Prostate gland (tissue), 2 donors: ENCODE results near the gene TRIM59. TPM values are rescaled to one million over a fixed set of nuclear protein-coding genes. Genes with fewer than 3 reads are reported as not detected.

Source experiments
- DNase-seq: peaks from one replicate; pipeline ENCODE4 v3.0.0-alpha.2; 2019; ENCODE audit warnings: low spot score
- H3K27ac ChIP-seq, 2 donors: fragments of 200-600 bp; sonication (generic); 2 replicates each; pipeline ENCODE4 v1.5.1; 2017 to 2019
- H3K27me3 ChIP-seq: fragments of 200-600 bp; sonication (generic); replicated peaks from 2 replicates; pipeline ENCODE4 v1.5.1; 2019; ENCODE audit not compliant: insufficient read depth
- H3K36me3 ChIP-seq, 2 donors: fragments of 200-600 bp; sonication (generic); 1 replicate in 1 of 2; 2 replicates in 1 of 2; pipeline versions ENCODE4 v1.5.1 to v1.8.1; 2017 to 2019
- H3K4me1 ChIP-seq: fragments of 200-600 bp; sonication (generic); replicated peaks from 2 replicates; pipeline ENCODE4 v1.5.1; 2019
- H3K4me3 ChIP-seq, 2 donors: fragments of 200-600 bp; sonication (generic); 2 replicates each; pipeline ENCODE4 v1.5.1; 2017 to 2019
- H3K9me3 ChIP-seq: fragments of 200-600 bp; sonication (generic); 2 replicates; pipeline ENCODE4 v1.5.1; 2017
- CTCF ChIP-seq, 4 experiments: fragments of 200-600 bp in 2 of 4; fragments of 450-650 bp in 2 of 4; sonication (generic) in 2 of 4; IDR thresholded peaks; 1 replicate in 3 of 4; 2 replicates in 1 of 4; pipeline ENCODE4 v1.5.1; 2016 to 2019; ENCODE audit warnings: antibody characterized with exemption in 4 of 4, mild to moderate bottlenecking in 2 of 4, moderate library complexity in 2 of 4
- POLR2A ChIP-seq: fragments of 450-650 bp; IDR thresholded peaks from one replicate; pipeline ENCODE4 v1.6.1; 2016; ENCODE audit warnings: antibody characterized with exemption, mild to moderate bottlenecking
- POLR2AphosphoS5 ChIP-seq: sonication (generic); formaldehyde crosslinking; IDR thresholded peaks from one replicate; pipeline ENCODE4 v1.6.1; 2017; ENCODE audit warnings: antibody characterized with exemption
- WGBS: methylation state at CpG from one replicate; pipeline ENCODE4 v1.1.5; 2018; 5-methylcytosine and 5-hydroxymethylcytosine counted together
- intact Hi-C: fragments of 100-400 bp; cut with DNase I; formaldehyde crosslinking; loops from one replicate; pipeline ENCODE4 v1.14.2; 2022
- total RNA-seq, 2 donors: library from RNA; depleted of rRNA; stranded (reverse); fragments of >200 nt; gene quantifications; one replicate each; pipeline ENCODE4 v1.1.0, GENCODE V29; 2016

TRIM59 gene
- total RNA-seq, 2 donors from 2014 or later, result 3.2 to 11.4 TPM

GRCh38 chr3:160446522-160447056, 3.0 kb downstream of the TRIM59 start:
- 93% methylated on average over 13 of the region's 13 CpGs for WGBS
- intact Hi-C loops, result no loop called here
- no peak for DNase-seq
- Histone ChIP-seq H3K27me3 (no peaks in the 10 kb centered on the region), H3K4me3 (no peak overlapping the region), H3K36me3 (no peaks in the 10 kb centered on the region), H3K4me1 (no peaks in the 10 kb centered on the region), H3K27ac (no peak overlapping the region), H3K9me3 (no peaks in the 10 kb centered on the region)
- TF ChIP-seq POLR2A, result no peak
- no peak for TF ChIP-seq POLR2AphosphoS5
- TF ChIP-seq CTCF (IDR thresholded peaks at IDR 0.05), result no peak

GRCh38 chr3:160445854-160446253, 3.7 kb downstream of the TRIM59 start:
- H3K27me3 ChIP-seq, result no peaks in the 10 kb centered on the region
- TF ChIP-seq CTCF (IDR thresholded peaks at IDR 0.05), result no peak
- TF ChIP-seq POLR2A, result no peak
- no peak for TF ChIP-seq POLR2AphosphoS5
- H3K4me3 ChIP-seq, result no peak overlapping the region
- H3K36me3 ChIP-seq, result no peaks in the 10 kb centered on the region
- WGBS, result 100% methylated on average over 1 of the region's 1 CpG
- no peak for DNase-seq
- intact Hi-C loops, result no loop called here
- H3K9me3 ChIP-seq, result no peaks in the 10 kb centered on the region
- H3K27ac ChIP-seq, result no peak overlapping the region
- H3K4me1 ChIP-seq, result no peaks in the 10 kb centered on the region

GRCh38 chr3:160444411-160444810, 5.2 kb downstream of the TRIM59 start:
- TF ChIP-seq POLR2A, result no peak
- TF ChIP-seq POLR2AphosphoS5, result no peak
- TF ChIP-seq CTCF (IDR thresholded peaks at IDR 0.05), result no peak
- no peak overlapping the region for H3K4me3 ChIP-seq
- no peaks in the 10 kb centered on the region for H3K4me1 ChIP-seq
- DNase-seq, result no peak
- no peaks in the 10 kb centered on the region for H3K9me3 ChIP-seq
- H3K36me3 ChIP-seq, result no peaks in the 10 kb centered on the region
- no peaks in the 10 kb centered on the region for H3K27me3 ChIP-seq
- 92% methylated on average over 1 of the region's 1 CpG for WGBS
- intact Hi-C loops, result no loop called here
- H3K27ac ChIP-seq, result no peak overlapping the region

- no peak for DNase-seq
- no peak overlapping the region for H3K4me3 ChIP-seq
- no peak for TF ChIP-seq CTCF (IDR thresholded peaks at IDR 0.05)
- TF ChIP-seq POLR2AphosphoS5, result no peak
- no peak overlapping the region for H3K27ac ChIP-seq
- no peaks in the 10 kb centered on the region for H3K9me3 ChIP-seq
- no peaks in the 10 kb centered on the region for H3K27me3 ChIP-seq
- no peaks in the 10 kb centered on the region for H3K36me3 ChIP-seq
- 88% methylated on average over 7 of the region's 7 CpGs for WGBS
- intact Hi-C loops, result no loop called here
- H3K4me1 ChIP-seq, result no peaks in the 10 kb centered on the region
Observed at GRCh38 chr3:160440687-160441086, 8.9 kb downstream of the TRIM59 start.

- H3K4me1 ChIP-seq, result no peaks in the 10 kb centered on the region
- intact Hi-C loops, result no loop called here
- no peaks in the 10 kb centered on the region for H3K36me3 ChIP-seq
- no peak overlapping the region for H3K4me3 ChIP-seq
- no peaks in the 10 kb centered on the region for H3K27me3 ChIP-seq
- no peak for DNase-seq
- no peak for TF ChIP-seq CTCF (IDR thresholded peaks at IDR 0.05)
- TF ChIP-seq POLR2A, result no peak
- TF ChIP-seq POLR2AphosphoS5, result no peak
- H3K27ac ChIP-seq, result no peak overlapping the region
- H3K9me3 ChIP-seq, result no peaks in the 10 kb centered on the region
- 91% methylated on average over 5 of the region's 5 CpGs for WGBS
Observed at GRCh38 chr3:160437083-160437455, 12.5 kb downstream of the TRIM59 start.
